CD4-positive, alpha-beta T cell treated with Interleukin-2 at 100 ng/mL for 4 hours (primary cell): ENCODE measurements around the gene CRB2.

Source experiments
- DNase-seq: peaks from one replicate; pipeline ENCODE4 v3.0.0-alpha.2; 2020; ENCODE audit warnings: low spot score

The CRB2 gene

DNA sequence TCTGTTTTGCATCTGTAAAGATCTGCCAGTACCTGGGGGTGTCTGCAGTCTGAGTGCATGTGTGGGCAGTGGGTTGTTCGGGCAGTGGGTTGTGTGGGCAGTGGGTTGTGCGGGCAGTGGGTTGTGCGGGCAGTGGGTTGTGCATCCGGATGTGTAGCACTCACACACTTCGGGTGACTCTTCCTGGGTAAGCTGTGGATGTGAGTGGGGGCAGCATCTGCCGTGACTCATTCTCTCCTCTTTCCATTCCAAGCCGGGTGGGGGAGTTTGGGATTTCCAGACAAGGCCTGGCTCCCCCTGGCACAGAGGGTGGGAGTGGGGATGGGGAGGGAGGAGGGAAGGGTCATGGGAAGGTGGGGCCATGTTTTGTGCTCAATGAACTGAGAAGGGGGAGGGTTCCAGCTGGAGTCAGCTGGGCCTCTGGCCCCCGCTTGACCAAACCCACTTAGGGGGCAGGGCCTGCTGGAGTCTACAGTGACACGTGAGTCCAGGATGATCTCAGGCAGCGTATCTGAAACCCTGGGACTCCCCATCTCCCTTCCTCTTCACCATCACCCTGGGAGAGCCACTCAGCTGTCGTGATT is 8.3 kb downstream of the CRB2 start:
- DNase-seq, result no peak

DNA sequence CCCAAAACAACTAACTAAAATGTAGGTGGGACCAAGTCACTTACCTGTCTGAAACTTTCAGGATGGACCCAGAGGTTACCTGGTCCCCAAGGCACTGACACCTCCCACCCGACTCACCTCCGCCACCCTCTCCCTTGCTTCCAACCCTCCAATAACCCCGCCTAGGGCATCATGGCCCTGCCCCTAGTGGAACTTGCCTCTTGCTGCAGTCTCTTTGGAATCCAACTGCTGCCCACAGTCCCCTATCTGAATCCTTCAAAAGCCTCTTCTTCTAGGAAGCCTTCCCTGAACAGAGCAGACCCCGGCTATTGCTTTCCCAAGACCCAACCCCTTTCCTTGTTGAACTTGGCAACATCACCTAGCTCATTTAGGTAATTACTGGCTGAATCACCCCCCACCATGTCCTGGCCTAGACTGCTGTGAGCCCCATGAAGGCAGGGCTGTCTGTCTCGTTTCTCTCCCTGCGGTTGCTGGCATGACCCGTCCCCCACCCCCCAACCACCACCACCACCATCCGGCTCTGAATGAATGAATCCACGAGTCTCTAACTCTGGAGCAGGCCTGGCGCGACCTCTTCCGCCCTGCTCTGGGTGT is 9.4 kb downstream of the CRB2 start:
- no peak for DNase-seq

- no peak for DNase-seq
These were observed 10.0 kb downstream of the CRB2 start for GRCh38 chr9:123365881-123366528.

DNA sequence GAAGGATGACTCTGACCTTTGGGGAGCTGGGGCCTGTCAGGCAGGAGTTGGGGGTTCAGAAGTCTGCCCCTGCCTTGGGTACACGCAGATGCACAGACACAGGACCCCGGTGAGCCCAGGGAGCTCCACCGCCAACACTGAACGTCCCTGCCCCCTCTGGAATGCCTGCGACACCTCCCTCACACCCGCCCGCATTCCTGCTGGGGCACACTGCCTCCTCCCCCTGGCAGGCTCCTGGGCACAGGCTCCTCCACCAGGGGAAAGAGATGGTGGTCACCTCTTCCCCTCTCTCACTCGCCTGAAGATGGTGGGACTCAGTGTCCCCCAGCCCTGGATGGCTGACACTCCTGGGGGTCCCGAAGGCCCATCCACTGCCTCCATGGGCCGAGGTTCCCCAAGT is 12.0 kb downstream of the CRB2 start:
- DNase-seq, result no peak

DNA sequence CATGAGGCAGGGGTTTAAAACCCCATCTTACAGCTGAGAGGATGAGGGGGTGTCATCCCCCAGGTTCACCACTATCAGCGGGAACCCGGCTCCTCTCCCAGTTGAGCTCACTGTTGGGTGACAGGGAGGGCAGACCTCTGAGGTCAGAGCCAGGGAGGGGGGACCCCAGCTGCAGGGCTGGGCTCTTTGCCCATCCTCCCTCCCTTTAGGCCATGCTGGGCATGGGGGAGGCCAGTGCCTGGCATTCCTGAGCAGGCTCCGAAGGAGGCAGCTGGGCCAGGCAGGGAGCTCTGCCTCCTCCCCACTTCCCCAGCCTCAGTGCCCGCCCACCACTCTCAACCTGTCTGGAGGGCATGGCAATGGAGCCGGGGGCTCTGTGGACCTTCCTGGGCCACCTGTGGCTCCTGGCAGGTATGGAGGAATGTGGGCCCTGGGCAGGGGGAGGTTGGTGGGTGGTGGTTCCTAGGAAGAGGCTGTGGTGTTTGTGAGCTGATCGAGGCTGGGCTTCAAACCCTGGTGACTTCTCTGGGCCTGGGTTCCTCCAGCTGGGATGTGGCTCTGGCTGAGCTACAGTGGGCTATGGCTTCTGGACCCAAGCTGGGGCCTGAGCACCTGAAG is 12.6 kb downstream of the CRB2 start:
- no peak for DNase-seq

DNA sequence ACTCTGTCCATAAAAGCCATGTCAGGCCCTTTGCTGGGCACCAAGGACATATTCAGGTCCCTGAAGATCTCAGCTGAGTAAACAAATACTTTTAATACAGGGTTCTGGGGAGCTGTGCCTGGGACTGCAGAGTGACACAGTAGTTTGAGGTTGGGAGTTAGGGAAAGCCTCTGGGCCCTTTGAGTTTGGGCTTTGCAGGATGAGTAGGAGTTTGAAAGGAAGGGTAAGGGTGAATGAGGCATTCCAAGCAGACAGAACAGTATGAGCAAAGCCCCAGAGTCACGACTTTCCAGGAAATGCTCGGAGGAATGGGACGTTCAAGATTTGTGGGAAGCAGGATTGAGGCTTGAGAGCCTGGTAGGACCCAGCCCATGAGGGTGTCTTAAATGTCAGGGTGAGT is 13.3 kb downstream of the CRB2 start:
- DNase-seq, result no peak

GRCh38 chr9:123370108-123370507 is 14.1 kb downstream of the CRB2 start:
- no peak for DNase-seq

DNA sequence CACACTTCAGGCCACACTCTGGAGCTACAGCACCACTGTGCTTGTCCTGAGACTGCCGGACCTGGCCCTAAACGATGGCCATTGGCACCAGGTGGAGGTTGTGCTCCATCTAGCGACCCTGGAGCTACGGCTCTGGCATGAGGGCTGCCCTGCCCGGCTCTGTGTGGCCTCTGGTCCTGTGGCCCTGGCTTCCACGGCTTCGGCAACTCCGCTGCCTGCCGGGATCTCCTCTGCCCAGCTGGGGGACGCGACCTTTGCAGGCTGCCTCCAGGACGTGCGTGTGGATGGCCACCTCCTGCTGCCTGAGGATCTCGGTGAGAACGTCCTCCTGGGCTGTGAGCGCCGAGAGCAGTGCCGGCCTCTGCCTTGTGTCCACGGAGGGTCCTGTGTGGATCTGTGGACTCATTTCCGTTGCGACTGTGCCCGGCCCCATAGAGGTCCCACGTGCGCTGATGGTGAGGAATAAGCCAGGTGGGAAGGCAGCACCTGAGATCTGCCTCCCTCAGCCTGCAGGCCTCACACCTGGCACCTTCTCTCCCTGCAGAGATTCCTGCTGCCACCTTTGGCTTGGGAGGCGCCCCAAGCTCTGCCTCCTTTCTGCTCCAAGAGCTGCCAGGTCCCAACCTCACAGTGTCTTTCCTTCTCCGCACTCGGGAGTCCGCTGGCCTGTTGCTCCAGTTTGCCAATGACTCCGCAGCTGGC is 14.7 kb downstream of the CRB2 start:
- no peak for DNase-seq

DNA sequence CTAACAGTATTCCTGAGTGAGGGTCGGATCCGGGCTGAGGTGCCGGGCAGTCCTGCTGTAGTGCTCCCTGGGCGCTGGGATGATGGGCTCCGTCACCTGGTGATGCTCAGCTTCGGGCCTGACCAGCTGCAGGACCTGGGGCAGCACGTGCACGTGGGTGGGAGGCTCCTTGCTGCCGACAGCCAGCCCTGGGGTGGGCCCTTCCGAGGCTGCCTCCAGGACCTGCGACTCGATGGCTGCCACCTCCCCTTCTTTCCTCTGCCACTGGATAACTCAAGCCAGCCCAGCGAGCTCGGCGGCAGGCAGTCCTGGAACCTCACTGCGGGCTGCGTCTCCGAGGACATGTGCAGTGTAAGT is 15.2 kb downstream of the CRB2 start:
- no peak for DNase-seq

DNA sequence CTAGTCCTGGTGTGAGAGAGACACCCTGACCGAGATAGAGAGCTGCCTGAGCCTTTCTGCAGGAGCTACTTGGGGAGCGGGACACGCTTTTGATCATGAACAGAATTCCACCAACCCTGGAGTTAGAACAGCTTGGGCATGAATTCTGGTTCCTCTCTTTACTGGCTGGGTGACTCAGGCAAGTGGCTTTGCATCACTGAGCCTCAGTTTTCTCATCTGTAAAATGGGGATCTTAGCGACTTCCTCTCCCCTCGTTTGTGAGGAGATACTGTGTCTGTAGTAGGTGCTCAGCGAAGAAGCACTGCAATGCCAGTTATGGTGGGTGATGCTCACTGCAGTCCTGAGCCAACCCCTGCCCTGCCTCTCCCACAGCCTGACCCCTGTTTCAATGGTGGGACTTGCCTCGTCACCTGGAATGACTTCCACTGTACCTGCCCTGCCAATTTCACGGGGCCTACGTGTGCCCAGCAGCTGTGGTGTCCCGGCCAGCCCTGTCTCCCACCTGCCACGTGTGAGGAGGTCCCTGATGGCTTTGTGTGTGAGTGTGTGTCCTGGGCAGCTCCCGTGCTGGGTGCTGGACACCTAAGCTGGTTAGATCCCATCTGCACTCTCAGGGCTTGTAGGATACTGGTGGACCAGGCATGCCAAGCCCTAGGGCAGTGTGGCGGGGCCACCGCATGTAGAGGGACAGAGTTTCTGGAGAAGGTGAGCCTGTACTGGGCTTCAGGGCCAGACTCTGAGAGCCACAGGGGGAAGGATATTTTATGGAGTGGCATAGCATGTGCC is 16.0 kb downstream of the CRB2 start:
- DNase-seq, result no peak

DNA sequence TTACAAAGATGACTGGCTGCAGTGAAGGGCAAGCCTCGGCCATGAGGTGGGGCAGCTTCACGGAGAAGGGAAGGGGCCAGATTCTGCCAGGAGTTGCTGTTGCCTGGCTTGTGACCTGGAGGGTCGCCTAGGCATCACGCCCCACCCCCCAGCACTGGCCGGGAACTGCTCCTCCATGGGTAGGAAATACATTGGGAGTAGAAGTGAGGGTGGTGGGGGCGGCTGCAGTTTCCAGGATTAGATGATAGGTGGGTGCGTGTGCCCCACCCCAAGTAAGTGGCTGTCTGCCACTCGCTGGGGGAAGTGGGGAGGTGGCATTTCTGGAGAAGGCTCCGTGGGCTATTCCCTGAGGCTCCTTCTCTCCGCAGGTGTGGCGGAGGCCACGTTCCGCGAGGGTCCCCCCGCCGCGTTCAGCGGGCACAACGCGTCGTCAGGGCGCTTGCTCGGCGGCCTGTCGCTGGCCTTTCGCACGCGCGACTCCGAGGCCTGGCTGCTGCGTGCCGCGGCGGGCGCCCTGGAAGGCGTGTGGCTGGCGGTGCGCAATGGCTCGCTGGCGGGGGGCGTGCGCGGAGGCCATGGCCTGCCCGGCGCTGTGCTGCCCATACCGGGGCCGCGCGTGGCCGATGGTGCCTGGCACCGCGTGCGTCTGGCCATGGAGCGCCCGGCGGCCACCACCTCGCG is 16.9 kb downstream of the CRB2 start:
- no peak for DNase-seq

DNA sequence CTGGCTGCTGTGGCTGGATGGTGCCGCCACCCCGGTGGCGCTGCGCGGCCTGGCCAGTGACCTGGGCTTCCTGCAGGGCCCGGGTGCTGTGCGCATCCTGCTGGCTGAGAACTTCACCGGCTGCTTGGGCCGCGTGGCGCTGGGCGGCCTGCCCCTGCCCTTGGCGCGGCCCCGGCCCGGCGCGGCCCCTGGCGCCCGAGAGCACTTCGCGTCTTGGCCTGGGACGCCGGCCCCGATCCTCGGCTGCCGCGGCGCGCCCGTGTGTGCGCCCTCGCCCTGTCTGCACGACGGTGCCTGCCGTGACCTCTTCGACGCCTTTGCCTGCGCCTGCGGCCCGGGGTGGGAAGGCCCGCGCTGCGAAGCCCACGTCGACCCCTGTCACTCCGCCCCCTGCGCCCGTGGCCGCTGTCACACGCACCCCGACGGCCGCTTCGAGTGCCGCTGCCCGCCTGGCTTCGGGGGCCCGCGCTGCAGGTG is 17.5 kb downstream of the CRB2 start:
- no peak for DNase-seq

GRCh38 chr9:123373946-123374345 is 17.9 kb downstream of the CRB2 start:
- DNase-seq, result no peak

- no peak for DNase-seq
These were observed 19.6 kb downstream of the CRB2 start for GRCh38 chr9:123375469-123376132.

- DNase-seq, result no peak
These were observed 20.4 kb downstream of the CRB2 start for GRCh38 chr9:123376218-123377071.

- DNase-seq, result no peak
These were observed 21.4 kb downstream of the CRB2 start for GRCh38 chr9:123377211-123377971.

GRCh38 chr9:123378025-123378424 is 22.0 kb downstream of the CRB2 start:
- no peak for DNase-seq

DNA sequence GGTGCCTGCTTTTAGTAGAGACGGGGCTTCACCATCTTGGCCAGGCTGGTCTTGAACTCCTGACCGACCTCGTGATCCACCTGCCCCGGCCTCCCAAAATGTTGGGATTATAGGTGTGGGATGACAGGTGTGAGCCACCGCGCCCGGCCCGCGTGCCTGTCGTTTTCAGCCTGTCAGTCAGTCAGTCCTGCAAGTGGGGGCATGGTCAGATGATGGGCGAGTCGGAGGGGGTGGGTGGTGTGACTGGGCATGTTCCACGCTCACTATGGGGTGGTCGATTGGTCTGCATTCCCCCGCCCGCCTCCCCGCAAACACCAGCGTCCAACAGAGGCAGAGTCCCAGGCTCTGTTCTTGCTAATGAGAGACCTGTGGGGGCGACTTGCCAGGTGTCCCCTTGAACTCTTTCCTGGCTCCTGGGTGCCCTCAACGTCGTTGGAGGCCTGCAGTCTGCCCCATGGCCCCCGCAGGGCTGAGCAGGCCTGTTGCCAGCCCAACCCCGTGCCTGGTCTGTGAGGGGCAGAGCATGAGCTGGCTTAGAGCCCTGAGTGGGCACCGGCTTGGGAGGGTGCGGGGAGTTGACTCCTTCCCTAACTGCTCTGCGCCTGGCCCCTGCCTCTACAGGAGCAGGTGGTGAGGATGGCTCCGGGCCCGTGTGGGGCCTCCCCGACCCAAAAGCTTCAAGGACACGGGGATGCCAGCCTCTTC is 23.1 kb downstream of the CRB2 start:
- DNase-seq, result no peak
